ENCODE results near the gene MTCH2.

GRCh38 chr11:47607380-47607779 lies 35.0 kb downstream of the MTCH2 start:
- TF ChIP-seq, protein P1, sequence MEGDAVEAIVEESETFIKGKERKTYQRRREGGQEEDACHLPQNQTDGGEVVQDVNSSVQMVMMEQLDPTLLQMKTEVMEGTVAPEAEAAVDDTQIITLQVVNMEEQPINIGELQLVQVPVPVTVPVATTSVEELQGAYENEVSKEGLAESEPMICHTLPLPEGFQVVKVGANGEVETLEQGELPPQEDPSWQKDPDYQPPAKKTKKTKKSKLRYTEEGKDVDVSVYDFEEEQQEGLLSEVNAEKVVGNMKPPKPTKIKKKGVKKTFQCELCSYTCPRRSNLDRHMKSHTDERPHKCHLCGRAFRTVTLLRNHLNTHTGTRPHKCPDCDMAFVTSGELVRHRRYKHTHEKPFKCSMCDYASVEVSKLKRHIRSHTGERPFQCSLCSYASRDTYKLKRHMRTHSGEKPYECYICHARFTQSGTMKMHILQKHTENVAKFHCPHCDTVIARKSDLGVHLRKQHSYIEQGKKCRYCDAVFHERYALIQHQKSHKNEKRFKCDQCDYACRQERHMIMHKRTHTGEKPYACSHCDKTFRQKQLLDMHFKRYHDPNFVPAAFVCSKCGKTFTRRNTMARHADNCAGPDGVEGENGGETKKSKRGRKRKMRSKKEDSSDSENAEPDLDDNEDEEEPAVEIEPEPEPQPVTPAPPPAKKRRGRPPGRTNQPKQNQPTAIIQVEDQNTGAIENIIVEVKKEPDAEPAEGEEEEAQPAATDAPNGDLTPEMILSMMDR (conservative IDR thresholded peaks at IDR 0.05; ENCODE audit: low read length): no peak
- TF ChIP-seq EZH2phosphoT487 (IDR thresholded peaks at IDR 0.05; ENCODE audit: borderline replicate concordance): no peak

All from Loucy (cell line).